GM23338 (cell line): Measurements from ENCODE around the gene RHOB. TPM values are rescaled to one million over a fixed set of nuclear protein-coding genes. Genes with fewer than 3 reads are reported as not detected.

Experiments
- ATAC-seq: fragments of 200-7000 bp; cut with Tn5 transposase; 3 replicates; pipeline ENCODE4 v1.9.1; 2020
- DNase-seq: peaks from one replicate; pipeline ENCODE4 v3.0.0-alpha.2; 2015; ENCODE audit warnings: low spot score
- H2AFZ ChIP-seq: fragments of 200-600 bp; sonication (generic); 2 replicates; pipeline ENCODE4 v1.8.0; 2016; ENCODE audit warnings: antibody characterized with exemption, mild to moderate bottlenecking, moderate library complexity
- H3F3A ChIP-seq: fragments of 200-600 bp; sonication (generic); replicated peaks from 2 replicates; pipeline ENCODE4 v1.8.0; 2017; ENCODE audit warnings: antibody characterized with exemption, mixed run types, low read depth
- H3K27ac ChIP-seq: fragments of 200-600 bp; sonication (generic); 2 replicates; pipeline ENCODE4 v1.6.1; 2016; ENCODE audit warnings: low read depth
- H3K27me3 ChIP-seq: fragments of 200-600 bp; sonication (generic); 2 replicates; pipeline ENCODE4 v1.8.0; 2016; ENCODE audit warnings: mild to moderate bottlenecking, mixed run types, moderate library complexity; ENCODE audit not compliant: insufficient read depth
- H3K36me3 ChIP-seq: fragments of 200-600 bp; sonication (generic); 2 replicates; pipeline ENCODE4 v1.8.0; 2016; ENCODE audit warnings: mild to moderate bottlenecking; ENCODE audit not compliant: insufficient read depth
- H3K4me1 ChIP-seq: fragments of 200-600 bp; sonication (generic); 2 replicates; pipeline ENCODE4 v1.8.0; 2016; ENCODE audit warnings: mild to moderate bottlenecking, moderate library complexity; ENCODE audit not compliant: insufficient read depth
- H3K4me2 ChIP-seq: fragments of 200-600 bp; sonication (generic); 2 replicates; pipeline ENCODE4 v1.7.1; 2017; ENCODE audit warnings: mixed run types
- H3K4me3 ChIP-seq: fragments of 200-600 bp; sonication (generic); 2 replicates; pipeline ENCODE4 v1.6.1; 2016; ENCODE audit warnings: mixed run types
- H3K79me2 ChIP-seq: fragments of 200-600 bp; sonication (generic); replicated peaks from 2 replicates; pipeline ENCODE4 v1.8.0; 2017; ENCODE audit warnings: mild to moderate bottlenecking; ENCODE audit not compliant: insufficient read depth
- H3K9me2 ChIP-seq: fragments of 200-600 bp; sonication (generic); 2 replicates; pipeline ENCODE4 v1.8.0; 2017; ENCODE audit not compliant: insufficient read depth
- H4K20me1 ChIP-seq: fragments of 200-600 bp; sonication (generic); replicated peaks from 2 replicates; pipeline ENCODE4 v1.8.0; 2017; ENCODE audit warnings: mild to moderate bottlenecking; ENCODE audit not compliant: insufficient read depth
- H3K27ac Mint-ChIP-seq: 2 replicates; pipeline ENCODE4 v1.8.0; 2020; ENCODE audit warnings: inconsistent platforms, mild to moderate bottlenecking, moderate library complexity, mixed read lengths
- H3K27me3 Mint-ChIP-seq: 3 replicates; pipeline ENCODE4 v1.8.0; 2022; ENCODE audit warnings: low read depth, mild to moderate bottlenecking, moderate library complexity, mixed read lengths, inconsistent platforms; ENCODE audit not compliant: insufficient read depth, poor library complexity
- H3K36me3 Mint-ChIP-seq: 3 replicates; pipeline ENCODE4 v1.8.0; 2021; ENCODE audit warnings: low read depth, mild to moderate bottlenecking, inconsistent platforms, moderate library complexity, mixed read lengths
- H3K4me1 Mint-ChIP-seq: 3 replicates; pipeline ENCODE4 v1.8.0; 2020; ENCODE audit warnings: mild to moderate bottlenecking, inconsistent platforms, mixed read lengths
- H3K4me3 Mint-ChIP-seq: 3 replicates; pipeline ENCODE4 v1.8.0; 2021; ENCODE audit warnings: moderate library complexity, mild to moderate bottlenecking, inconsistent platforms, mixed read lengths
- H3K9me3 Mint-ChIP-seq: 3 replicates; pipeline ENCODE4 v1.8.0; 2020; ENCODE audit warnings: moderate library complexity, mild to moderate bottlenecking, inconsistent platforms, mixed read lengths
- CREB1 ChIP-seq: fragments of 250-450 bp; sonication (Bioruptor Pico); IDR thresholded peaks from 2 replicates; pipeline ENCODE4 v1.5.0; 2020; ENCODE audit warnings: low read depth, mild to moderate bottlenecking, moderate library complexity
- CTCF ChIP-seq, 2 experiments: fragments of 200-600 bp in 1 of 2; sonication (generic) in 1 of 2; conservative IDR thresholded peaks; 2 replicates each; pipeline versions ENCODE4 v1.5.1 to v1.6.1; 2016 to 2017; ENCODE audit warnings: antibody characterized with exemption in 2 of 2, low read depth in 2 of 2, mild to moderate bottlenecking in 2 of 2, moderate library complexity in 1 of 2
- EZH2 ChIP-seq: fragments of 200-600 bp; sonication (generic); IDR thresholded peaks from one replicate; pipeline ENCODE4 v1.8.0; 2017; ENCODE audit warnings: antibody characterized with exemption, mild to moderate bottlenecking, low read depth; ENCODE audit not compliant: unreplicated experiment
- EZH2phosphoT487 ChIP-seq: fragments of 200-600 bp; sonication (generic); IDR thresholded peaks from one replicate; pipeline ENCODE4 v1.8.1; 2018; ENCODE audit warnings: antibody characterized with exemption; ENCODE audit not compliant: unreplicated experiment
- JUNB ChIP-seq: IDR thresholded peaks from one replicate; pipeline ENCODE4 v1.6.1; 2016; ENCODE audit warnings: antibody characterized with exemption; ENCODE audit not compliant: unreplicated experiment
- NANOG ChIP-seq: IDR thresholded peaks from 2 replicates; pipeline ENCODE4 v1.6.1; 2016; ENCODE audit warnings: antibody characterized with exemption, borderline replicate concordance
- POLR2AphosphoS5 ChIP-seq: IDR thresholded peaks from 2 replicates; pipeline ENCODE4 v1.6.1; 2016; ENCODE audit warnings: antibody characterized with exemption, low read depth
- STAT1 ChIP-seq: IDR thresholded peaks from one replicate; pipeline ENCODE4 v1.6.1; 2016; ENCODE audit warnings: antibody characterized with exemption; ENCODE audit not compliant: unreplicated experiment
- ZNF114 ChIP-seq: fragments of 250-450 bp; sonication (Bioruptor Pico); IDR thresholded peaks from 2 replicates; pipeline ENCODE4 v1.5.0; 2020; ENCODE audit warnings: mild to moderate bottlenecking, moderate library complexity
- ZNF331 ChIP-seq: fragments of 250-450 bp; sonication (Bioruptor Pico); IDR thresholded peaks from 2 replicates; pipeline ENCODE4 v1.5.0; 2020; ENCODE audit warnings: low read depth, mild to moderate bottlenecking, moderate library complexity
- polyA plus RNA-seq: library from polyadenylated mRNA; unstranded; fragments of >200 nt; fragmentation: Nextera tagmentation; extraction: Ambion mirVana; gene quantifications from 2 replicates; pipeline ENCODE4 v1.2.1, GENCODE V29; 2016
- total RNA-seq: library from RNA; depleted of rRNA; stranded (reverse); fragments of >200 nt; shearing (Covaris generic); gene quantifications from 2 replicates; pipeline ENCODE4 v1.2.3, GENCODE V29; 2014
- TF ChIP-seq, protein P1 (sequence below): IDR thresholded peaks from one replicate; pipeline ENCODE4 v1.6.1; 2018; ENCODE audit warnings: antibody characterized with exemption; ENCODE audit not compliant: unreplicated experiment
- TF ChIP-seq, protein P2 (sequence below): fragments of 250-450 bp; sonication (Bioruptor Pico); IDR thresholded peaks from 2 replicates; pipeline ENCODE4 v1.5.0; 2020; ENCODE audit warnings: mild to moderate bottlenecking, moderate library complexity
- TF ChIP-seq, protein P3 (sequence below): IDR thresholded peaks from 2 replicates; pipeline ENCODE4 v1.6.1; 2016; ENCODE audit warnings: antibody characterized with exemption

The RHOB gene
- total and polyA plus RNA-seq, 2 experiments from 2014 or later: 6.6 to 26.9 TPM

GRCh38 chr2:20433946-20434553 is 12.8 kb upstream of the RHOB start:
- Mint-ChIP-seq H3K27ac (no peak overlapping the region), H3K27me3 (peaks cover 1% of the 10 kb centered on the region), H3K4me1 (no peaks in the 10 kb centered on the region), H3K36me3 (no peaks in the 10 kb centered on the region), H3K9me3 (no peaks in the 10 kb centered on the region), H3K4me3 (no peak overlapping the region)
- no peaks in the 10 kb centered on the region for H4K20me1 ChIP-seq
- H3K9me2 ChIP-seq: no peaks in the 10 kb centered on the region
- H3K79me2 ChIP-seq: no peaks in the 10 kb centered on the region
- no peaks in the 10 kb centered on the region for H3K4me1 ChIP-seq
- no peaks in the 10 kb centered on the region for H3K36me3 ChIP-seq
- H3K27me3 ChIP-seq: no peaks in the 10 kb centered on the region
- no peak overlapping the region for H3K4me2 ChIP-seq
- ATAC-seq (no peak), DNase-seq (no peak)
- H2AFZ ChIP-seq: 0 out of 2 replicates have a peak overlapping the region, but pooled peaks have one; percentile 38
- no peak overlapping the region for H3K4me3 ChIP-seq
- TF ChIP-seq NANOG: no peak
- no peak for TF ChIP-seq CREB1 (CRISPR knock-in tag)
- TF ChIP-seq ZNF114 (CRISPR knock-in tag): no peak
- no peak for TF ChIP-seq EZH2phosphoT487
- no peak for TF ChIP-seq STAT1
- TF ChIP-seq POLR2AphosphoS5: no peak
- TF ChIP-seq, protein P1, sequence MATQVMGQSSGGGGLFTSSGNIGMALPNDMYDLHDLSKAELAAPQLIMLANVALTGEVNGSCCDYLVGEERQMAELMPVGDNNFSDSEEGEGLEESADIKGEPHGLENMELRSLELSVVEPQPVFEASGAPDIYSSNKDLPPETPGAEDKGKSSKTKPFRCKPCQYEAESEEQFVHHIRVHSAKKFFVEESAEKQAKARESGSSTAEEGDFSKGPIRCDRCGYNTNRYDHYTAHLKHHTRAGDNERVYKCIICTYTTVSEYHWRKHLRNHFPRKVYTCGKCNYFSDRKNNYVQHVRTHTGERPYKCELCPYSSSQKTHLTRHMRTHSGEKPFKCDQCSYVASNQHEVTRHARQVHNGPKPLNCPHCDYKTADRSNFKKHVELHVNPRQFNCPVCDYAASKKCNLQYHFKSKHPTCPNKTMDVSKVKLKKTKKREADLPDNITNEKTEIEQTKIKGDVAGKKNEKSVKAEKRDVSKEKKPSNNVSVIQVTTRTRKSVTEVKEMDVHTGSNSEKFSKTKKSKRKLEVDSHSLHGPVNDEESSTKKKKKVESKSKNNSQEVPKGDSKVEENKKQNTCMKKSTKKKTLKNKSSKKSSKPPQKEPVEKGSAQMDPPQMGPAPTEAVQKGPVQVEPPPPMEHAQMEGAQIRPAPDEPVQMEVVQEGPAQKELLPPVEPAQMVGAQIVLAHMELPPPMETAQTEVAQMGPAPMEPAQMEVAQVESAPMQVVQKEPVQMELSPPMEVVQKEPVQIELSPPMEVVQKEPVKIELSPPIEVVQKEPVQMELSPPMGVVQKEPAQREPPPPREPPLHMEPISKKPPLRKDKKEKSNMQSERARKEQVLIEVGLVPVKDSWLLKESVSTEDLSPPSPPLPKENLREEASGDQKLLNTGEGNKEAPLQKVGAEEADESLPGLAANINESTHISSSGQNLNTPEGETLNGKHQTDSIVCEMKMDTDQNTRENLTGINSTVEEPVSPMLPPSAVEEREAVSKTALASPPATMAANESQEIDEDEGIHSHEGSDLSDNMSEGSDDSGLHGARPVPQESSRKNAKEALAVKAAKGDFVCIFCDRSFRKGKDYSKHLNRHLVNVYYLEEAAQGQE: no peak
- no peak for TF ChIP-seq ZNF331 (CRISPR knock-in tag)
- TF ChIP-seq, protein P2, sequence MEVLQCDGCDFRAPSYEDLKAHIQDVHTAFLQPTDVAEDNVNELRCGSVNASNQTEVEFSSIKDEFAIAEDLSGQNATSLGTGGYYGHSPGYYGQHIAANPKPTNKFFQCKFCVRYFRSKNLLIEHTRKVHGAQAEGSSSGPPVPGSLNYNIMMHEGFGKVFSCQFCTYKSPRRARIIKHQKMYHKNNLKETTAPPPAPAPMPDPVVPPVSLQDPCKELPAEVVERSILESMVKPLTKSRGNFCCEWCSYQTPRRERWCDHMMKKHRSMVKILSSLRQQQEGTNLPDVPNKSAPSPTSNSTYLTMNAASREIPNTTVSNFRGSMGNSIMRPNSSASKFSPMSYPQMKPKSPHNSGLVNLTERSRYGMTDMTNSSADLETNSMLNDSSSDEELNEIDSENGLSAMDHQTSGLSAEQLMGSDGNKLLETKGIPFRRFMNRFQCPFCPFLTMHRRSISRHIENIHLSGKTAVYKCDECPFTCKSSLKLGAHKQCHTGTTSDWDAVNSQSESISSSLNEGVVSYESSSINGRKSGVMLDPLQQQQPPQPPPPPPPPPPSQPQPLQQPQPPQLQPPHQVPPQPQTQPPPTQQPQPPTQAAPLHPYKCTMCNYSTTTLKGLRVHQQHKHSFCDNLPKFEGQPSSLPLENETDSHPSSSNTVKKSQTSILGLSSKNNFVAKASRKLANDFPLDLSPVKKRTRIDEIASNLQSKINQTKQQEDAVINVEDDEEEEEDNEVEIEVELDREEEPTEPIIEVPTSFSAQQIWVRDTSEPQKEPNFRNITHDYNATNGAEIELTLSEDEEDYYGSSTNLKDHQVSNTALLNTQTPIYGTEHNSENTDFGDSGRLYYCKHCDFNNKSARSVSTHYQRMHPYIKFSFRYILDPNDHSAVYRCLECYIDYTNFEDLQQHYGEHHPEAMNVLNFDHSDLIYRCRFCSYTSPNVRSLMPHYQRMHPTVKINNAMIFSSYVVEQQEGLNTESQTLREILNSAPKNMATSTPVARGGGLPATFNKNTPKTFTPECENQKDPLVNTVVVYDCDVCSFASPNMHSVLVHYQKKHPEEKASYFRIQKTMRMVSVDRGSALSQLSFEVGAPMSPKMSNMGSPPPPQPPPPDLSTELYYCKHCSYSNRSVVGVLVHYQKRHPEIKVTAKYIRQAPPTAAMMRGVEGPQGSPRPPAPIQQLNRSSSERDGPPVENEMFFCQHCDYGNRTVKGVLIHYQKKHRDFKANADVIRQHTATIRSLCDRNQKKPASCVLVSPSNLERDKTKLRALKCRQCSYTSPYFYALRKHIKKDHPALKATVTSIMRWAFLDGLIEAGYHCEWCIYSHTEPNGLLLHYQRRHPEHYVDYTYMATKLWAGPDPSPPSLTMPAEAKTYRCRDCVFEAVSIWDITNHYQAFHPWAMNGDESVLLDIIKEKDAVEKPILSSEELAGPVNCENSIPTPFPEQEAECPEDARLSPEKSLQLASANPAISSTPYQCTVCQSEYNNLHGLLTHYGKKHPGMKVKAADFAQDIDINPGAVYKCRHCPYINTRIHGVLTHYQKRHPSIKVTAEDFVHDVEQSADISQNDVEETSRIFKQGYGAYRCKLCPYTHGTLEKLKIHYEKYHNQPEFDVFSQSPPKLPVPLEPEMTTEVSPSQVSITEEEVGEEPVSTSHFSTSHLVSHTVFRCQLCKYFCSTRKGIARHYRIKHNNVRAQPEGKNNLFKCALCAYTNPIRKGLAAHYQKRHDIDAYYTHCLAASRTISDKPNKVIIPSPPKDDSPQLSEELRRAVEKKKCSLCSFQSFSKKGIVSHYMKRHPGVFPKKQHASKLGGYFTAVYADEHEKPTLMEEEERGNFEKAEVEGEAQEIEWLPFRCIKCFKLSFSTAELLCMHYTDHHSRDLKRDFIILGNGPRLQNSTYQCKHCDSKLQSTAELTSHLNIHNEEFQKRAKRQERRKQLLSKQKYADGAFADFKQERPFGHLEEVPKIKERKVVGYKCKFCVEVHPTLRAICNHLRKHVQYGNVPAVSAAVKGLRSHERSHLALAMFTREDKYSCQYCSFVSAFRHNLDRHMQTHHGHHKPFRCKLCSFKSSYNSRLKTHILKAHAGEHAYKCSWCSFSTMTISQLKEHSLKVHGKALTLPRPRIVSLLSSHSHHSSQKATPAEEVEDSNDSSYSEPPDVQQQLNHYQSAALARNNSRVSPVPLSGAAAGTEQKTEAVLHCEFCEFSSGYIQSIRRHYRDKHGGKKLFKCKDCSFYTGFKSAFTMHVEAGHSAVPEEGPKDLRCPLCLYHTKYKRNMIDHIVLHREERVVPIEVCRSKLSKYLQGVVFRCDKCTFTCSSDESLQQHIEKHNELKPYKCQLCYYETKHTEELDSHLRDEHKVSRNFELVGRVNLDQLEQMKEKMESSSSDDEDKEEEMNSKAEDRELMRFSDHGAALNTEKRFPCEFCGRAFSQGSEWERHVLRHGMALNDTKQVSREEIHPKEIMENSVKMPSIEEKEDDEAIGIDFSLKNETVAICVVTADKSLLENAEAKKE (CRISPR knock-in tag): no peak
- TF ChIP-seq CTCF (conservative IDR thresholded peaks at IDR 0.05; ENCODE audit: low read depth in 2 of 2): no peak
- no peak for TF ChIP-seq JUNB
- TF ChIP-seq EZH2: no peak
- TF ChIP-seq, protein P3, sequence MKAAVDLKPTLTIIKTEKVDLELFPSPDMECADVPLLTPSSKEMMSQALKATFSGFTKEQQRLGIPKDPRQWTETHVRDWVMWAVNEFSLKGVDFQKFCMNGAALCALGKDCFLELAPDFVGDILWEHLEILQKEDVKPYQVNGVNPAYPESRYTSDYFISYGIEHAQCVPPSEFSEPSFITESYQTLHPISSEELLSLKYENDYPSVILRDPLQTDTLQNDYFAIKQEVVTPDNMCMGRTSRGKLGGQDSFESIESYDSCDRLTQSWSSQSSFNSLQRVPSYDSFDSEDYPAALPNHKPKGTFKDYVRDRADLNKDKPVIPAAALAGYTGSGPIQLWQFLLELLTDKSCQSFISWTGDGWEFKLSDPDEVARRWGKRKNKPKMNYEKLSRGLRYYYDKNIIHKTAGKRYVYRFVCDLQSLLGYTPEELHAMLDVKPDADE: no peak
- H3F3A ChIP-seq: no peaks in the 10 kb centered on the region
- H3K27ac ChIP-seq: no peak overlapping the region
